Esophagus squamous epithelium (tissue), 4 donors: ENCODE results near the gene GPC6.

Experiments
- POLR2A ChIP-seq, 4 donors: fragments of 450-650 bp; IDR thresholded peaks; one replicate each; pipeline ENCODE4 v1.6.1; 2017; ENCODE audit warnings: antibody characterized with exemption in 4 of 4, mild to moderate bottlenecking in 4 of 4, moderate library complexity in 3 of 4
- TF ChIP-seq, protein P1 (sequence below), 6 experiments: fragments of 450-650 bp in 4 of 6; fragments of 200-600 bp in 2 of 6; sonication (generic) in 2 of 6; IDR thresholded peaks; one replicate each; pipeline ENCODE4 v1.5.1; 2016 to 2019; ENCODE audit warnings: antibody characterized with exemption in 6 of 6, mild to moderate bottlenecking in 4 of 6, moderate library complexity in 4 of 6

DNA sequence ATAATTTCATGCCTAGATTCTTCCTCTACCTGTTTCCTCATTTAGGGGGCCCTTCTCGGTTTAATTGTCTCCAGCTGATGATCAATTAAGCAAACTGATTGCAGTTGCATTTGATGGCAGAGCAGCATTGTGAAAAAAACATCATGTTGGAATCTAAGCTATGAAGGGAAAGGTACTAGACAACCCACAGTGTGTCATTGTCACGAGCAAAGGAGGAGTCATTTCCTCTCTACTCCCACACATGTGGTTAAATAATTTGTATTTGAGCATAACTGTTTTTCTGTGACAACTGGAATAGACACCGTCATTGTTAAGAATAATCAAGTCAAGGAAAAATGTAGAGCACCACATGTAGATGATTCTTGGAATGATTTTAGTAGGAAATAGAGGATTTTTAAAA lies 1012.5 kb downstream of the GPC6 start:
- TF ChIP-seq, protein P1, sequence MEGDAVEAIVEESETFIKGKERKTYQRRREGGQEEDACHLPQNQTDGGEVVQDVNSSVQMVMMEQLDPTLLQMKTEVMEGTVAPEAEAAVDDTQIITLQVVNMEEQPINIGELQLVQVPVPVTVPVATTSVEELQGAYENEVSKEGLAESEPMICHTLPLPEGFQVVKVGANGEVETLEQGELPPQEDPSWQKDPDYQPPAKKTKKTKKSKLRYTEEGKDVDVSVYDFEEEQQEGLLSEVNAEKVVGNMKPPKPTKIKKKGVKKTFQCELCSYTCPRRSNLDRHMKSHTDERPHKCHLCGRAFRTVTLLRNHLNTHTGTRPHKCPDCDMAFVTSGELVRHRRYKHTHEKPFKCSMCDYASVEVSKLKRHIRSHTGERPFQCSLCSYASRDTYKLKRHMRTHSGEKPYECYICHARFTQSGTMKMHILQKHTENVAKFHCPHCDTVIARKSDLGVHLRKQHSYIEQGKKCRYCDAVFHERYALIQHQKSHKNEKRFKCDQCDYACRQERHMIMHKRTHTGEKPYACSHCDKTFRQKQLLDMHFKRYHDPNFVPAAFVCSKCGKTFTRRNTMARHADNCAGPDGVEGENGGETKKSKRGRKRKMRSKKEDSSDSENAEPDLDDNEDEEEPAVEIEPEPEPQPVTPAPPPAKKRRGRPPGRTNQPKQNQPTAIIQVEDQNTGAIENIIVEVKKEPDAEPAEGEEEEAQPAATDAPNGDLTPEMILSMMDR (IDR thresholded peaks at IDR 0.05) = no peak
- TF ChIP-seq POLR2A (IDR thresholded peaks at IDR 0.05) = no peak
